GM04504 (cell line): Measurements from ENCODE around the gene KRTAP16-1.
"Not testable (repeated sequence)": the region's sequence is repeated elsewhere in the genome, so short reads cannot be mapped to it uniquely, and the experiment has no call there.

ENCODE experiments used
- DNase-seq: peaks from one replicate; pipeline ENCODE4 v3.0.0-alpha.2; 2012; ENCODE audit warnings: low read depth

Gene KRTAP16-1

GRCh38 chr17:41301916-41302901, 6.9 kb downstream of the KRTAP16-1 start, which contains the start of gene KRTAP29-1:
KRTAP29-1 (minus strand) TSS chr17:41302851; CDS start chr17:41302851, 0 bp downstream.
- no peak for DNase-seq

DNA sequence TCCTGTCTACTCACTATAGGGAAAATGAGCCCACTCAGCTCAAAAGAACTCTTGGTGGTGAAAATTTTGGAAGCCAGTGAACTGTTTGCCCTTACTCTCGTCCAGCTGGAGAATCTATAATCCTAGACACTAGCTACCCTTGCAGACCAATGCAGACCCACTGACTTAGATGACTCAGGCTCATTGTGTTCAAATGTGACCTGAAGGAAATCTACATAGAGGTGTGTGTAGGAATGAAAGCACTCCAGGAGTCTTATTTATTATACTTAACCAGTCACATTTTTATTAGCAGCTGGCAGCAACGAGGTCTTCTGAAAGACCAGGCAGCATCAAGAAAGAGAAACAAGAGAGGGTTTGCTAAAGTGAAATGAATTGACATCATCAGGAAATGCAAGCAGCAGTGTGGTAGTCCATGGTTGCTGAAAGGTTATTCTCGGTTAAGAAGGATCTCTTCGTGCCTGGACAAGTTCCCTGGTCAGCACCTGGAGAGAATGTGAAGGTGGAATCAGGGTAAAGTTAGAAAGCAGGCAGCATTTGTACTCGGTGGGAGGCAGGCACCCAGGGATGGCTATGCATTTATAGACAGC, 7.8 kb downstream of the KRTAP16-1 start:
- no peak for DNase-seq

GRCh38 chr17:41298458-41299135, 10.5 kb downstream of the KRTAP16-1 start:
- no peak for DNase-seq

DNA sequence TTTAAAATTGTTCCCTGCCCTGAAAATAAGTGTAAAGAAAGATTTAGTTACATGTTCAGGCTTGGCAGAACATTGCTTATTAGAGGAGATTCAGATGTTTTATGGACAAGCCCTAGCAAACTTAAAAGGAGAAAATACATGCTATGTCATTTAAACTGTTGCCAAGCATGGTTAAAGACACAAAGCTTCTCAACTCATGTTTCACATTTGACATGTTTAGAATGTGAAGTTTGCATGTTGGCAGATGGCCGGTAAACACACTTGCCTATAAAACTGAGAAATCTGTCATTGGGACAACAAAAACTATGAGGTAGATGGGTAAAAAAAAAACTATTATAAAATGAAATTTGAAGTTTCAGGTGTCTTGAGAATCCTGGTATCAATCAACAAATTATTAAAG, 12.3 kb downstream of the KRTAP16-1 start:
- DNase-seq, result no peak

DNA sequence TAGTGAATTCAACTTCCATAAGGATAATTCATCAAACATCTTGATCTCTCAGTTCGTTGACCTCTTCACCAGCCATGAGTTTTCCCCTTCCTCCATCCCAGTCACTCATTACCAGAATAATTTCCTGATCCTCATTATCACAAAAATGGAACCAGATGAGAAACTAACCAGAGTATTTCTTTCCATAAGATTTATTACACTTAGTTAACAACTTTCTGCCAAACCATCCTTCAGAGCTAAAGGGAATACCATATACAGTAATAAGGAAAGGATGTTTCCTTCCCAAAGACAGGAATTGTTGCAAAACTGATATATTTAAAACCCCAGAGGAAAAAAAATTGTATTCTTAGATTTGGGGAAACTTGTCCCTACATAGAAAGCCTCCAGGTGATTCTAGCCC, 15.1 kb downstream of the KRTAP16-1 start:
- DNase-seq, result no peak

DNA sequence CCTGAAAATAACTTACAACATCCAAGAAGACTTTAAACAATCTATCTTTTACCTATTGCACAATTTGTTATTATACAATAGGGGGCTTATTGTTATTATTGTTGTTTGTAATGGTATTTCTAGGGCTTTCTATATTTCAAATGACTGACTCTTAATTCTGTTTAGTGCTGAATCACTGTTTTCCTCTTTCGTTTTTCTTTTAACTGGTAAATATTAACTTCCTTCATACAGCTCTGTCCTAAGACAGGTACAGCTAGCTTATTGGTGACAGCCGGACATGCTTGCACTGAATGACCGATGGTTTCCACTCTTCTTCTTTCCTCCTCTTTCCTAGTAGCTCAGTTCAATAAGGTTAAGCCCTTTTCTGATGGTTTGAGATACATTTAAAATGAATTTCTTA, 22.1 kb downstream of the KRTAP16-1 start:
- no peak for DNase-seq

DNA sequence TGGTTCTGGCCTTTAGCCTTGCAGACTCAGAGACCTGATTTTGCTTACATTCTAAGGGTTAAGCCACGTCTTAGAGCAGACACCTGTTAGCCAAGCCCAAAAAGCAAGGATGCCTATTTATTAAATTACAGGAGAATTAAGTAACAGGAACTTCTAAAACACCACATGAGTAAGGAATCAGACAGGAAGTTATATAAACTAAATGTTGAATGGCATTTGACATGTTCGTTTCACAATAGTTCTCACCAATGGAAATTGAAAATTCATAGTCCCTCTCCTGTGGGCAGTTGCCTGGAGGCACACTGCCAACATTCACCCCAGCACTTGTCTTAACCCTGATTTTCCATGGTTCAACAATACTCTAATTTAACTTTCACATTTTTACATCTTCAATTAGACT, 24.6 kb downstream of the KRTAP16-1 start:
- DNase-seq, result no peak

DNA sequence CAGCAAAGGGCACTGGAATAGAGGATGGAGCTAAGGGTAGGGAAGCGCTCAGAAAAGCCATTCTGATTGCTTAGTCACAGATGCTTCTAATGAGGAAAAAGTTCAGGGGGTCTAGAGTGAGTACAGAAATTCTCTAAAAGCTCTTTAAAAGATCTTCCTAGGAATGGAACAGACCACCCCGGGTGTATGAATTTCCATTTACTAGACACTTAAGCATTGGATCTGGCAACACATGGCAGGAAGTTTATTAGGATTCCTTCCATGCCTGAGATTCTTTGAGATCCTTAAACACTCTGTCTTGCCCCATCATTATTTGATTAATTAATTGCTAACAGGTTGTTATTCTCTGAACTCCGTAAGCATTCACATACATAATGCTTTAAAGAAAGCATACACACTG, 25.1 kb downstream of the KRTAP16-1 start:
- DNase-seq, result peak; percentile 42

DNA sequence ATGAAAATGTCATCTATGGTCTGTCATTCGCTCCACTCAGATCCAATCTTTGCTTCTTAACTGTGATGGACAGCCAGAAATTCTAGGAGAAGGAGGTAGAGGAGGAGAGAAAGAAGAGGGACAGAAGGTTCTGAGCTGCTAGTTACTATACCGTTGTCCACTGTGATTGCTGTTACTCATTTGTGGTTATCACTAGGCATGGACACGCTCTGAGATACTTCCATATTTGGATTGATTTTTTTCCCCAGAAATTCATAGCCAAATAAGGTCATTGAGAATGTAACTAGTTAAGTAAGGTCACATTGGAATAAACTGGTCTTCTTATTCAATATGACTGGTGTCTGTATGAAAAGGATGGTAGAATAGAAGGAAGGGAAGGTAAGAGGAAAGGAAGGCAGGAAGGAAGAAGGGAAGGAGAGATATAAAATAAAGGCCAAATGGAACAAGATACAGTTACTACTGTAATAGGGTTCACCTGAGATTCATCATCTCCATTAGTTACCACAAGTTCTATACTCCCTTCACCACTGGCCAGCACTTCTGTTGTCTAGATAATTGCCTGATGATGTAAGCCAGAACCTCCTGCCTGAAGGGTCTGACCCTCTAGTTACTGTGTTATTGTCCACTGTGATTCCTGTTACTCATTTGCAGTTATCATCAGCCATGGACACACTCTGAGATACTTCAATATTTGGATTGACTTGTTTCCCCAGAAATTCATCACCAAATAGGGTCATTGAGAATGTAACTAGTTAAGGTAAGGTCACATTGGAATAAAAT, 30.7 kb downstream of the KRTAP16-1 start:
- DNase-seq, result no peak

DNA sequence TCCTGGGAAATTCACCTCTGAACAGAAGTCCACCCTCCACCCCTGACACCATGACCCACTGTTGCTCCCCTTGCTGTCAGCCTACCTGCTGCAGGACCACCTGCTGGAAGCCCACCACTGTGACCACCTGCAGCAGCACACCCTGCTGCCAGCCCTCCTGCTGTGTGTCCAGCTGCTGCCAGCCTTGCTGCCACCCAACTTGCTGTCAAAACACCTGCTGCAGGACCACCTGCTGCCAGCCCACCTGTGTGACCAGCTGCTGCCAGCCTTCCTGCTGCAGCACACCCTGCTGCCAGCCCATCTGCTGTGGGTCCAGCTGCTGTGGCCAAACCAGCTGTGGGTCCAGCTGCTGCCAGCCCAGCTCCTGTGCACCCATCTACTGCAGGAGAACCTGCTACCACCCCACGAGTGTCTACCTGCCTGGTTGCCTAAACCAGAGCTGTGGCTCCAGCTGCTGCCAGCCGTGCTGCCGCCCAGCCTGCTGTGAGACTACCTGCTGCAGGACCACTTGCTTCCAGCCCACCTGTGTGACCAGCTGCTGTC, 33.4 kb downstream of the KRTAP16-1 start, which contains the start of gene KRTAP9-7:
Gene KRTAP9-7, plus strand, starts transcription at position 51 of the 543 bp plus-strand sequence. Its CDS starts 0 bp downstream, at position 51.
- not testable (repeated sequence) for DNase-seq

- no peak for DNase-seq
Measured at GRCh38 chr17:41271858-41272257, 37.3 kb downstream of the KRTAP16-1 start.

DNA sequence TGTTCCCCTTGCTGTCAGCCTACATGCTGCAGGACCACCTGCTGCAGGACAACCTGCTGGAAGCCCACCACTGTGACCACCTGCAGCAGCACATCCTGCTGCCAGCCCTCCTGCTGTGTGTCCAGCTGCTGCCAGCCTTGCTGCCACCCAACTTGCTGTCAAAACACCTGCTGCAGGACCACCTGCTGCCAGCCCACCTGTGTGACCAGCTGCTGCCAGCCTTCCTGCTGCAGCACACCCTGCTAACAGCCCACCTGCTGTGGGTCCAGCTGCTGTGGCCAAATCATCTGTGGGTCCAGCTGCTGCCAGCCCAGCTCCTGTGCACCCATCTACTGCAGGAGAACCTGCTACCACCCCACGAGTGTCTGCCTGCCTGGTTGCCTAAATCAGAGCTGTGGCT, 37.8 kb downstream of the KRTAP16-1 start:
- DNase-seq, result not testable (repeated sequence)

DNA sequence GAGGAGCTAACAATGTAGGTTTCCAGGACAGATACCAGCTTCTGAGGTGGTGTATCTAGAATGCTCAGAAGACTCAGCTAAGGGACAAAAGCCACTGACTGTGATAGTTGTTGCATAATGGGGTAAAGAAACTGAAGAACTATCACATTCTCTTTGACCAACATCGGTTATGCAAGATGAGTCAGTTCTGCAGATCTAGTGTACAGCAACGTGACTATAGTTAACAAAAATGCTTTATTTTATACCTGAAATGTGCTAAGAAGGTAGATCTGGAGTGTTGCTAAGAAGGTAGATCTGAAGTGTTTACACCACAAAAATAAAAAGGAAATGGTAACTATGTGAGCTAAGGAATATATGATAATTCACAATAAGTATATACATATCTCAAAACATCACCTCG, 41.4 kb downstream of the KRTAP16-1 start:
- no peak for DNase-seq

DNA sequence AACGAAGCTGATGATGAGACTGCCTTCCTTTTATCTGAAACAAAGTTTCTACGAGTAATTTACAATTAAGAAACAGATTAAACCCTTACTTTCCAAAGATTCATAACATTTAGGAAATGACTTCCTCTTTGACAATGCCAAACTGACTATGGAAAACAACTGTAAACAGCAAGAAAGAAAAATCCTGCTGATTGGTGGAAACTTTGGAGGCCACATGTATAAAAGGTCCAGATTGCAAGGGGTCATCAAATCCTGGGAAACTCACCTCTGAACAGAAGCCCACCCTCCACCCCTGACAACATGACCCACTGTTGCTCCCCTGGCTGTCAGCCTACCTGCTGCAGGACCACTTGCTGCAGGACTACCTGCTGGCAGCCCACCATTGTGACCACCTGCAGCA, 44.0 kb downstream of the KRTAP16-1 start, which contains the start of gene KRTAP9-6:
Gene KRTAP9-6, plus strand, starts transcription at position 301 of the 400 bp plus-strand sequence. Its CDS starts 0 bp downstream, at position 301.
- DNase-seq, result no peak

DNA sequence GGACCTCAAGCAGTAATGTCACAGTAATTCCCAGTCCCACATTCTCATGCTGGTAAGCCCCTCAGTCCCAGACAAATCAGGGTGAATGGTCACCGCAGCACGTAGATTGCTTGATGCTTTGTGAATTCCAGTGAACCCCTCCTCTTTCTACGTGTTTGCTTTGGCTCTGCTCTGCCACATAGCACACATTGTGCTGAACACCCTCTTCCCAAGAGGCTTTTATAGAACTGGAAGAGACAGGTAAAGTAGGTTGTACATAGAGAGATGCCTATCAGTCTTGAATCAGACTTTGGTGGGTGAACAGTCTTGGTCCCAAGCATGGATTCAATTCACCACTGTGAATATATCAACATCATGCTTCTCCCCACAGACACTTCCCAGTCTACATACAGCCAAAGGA, 44.5 kb downstream of the KRTAP16-1 start:
- no peak for DNase-seq

- DNase-seq, result no peak
Measured at GRCh38 chr17:41263212-41263611, 45.9 kb downstream of the KRTAP16-1 start.

- DNase-seq, result no peak
Measured at GRCh38 chr17:41258406-41258805, 50.7 kb downstream of the KRTAP16-1 start.
